ENCODE measurements around the gene TOX3. TPM values are rescaled to one million over a fixed set of nuclear protein-coding genes. Genes with fewer than 3 reads are reported as not detected.

TOX3 gene
- total and polyA plus RNA-seq, 2 of the 13 experiments (the other 11 are each of a cell fraction or from before 2014, with no cell fraction given), result 14.5 to 98.6 TPM

DNA sequence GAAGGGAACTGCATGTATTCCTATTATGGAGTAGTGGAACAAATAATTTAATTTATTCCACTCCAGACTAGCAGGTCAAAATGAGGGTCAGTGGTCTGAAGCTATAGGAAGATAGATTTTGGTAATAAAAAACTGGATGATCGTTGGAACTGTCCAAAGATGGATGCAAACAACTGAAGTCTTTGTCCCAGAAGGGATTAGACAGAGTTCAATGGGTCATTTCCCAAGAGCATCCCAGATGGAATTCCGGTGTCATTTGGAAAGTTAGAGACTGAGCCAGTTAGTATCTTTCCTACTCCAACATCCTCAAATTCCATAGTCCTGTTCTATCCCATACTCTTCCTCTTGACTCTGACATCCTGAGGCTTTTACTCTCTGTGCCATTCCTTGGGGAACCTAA is 22.8 kb upstream of the TOX3 start (continued):
- TF ChIP-seq, protein P1, sequence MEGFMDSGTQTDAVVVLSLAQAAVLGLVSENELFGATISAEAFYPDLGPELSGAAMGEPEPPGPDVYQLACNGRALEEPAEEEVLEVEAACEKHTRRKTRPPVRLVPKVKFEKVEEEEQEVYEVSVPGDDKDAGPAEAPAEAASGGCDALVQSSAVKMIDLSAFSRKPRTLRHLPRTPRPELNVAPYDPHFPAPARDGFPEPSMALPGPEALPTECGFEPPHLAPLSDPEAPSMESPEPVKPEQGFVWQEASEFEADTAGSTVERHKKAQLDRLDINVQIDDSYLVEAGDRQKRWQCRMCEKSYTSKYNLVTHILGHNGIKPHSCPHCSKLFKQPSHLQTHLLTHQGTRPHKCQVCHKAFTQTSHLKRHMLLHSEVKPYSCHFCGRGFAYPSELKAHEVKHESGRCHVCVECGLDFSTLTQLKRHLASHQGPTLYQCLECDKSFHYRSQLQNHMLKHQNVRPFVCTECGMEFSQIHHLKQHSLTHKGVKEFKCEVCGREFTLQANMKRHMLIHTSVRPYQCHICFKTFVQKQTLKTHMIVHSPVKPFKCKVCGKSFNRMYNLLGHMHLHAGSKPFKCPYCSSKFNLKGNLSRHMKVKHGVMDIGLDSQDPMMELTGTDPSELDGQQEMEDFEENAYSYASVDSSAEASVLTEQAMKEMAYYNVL (CRISPR knock-in tag; IDR thresholded peaks at IDR 0.05; ENCODE audit: borderline replicate concordance), result peak; percentile 72; the same call in 1 of the 2 replicates
- TF ChIP-seq MIER2 (CRISPR knock-in tag; IDR thresholded peaks at IDR 0.05) (0 out of 2 replicates have a peak, but pooled peaks have one; percentile 17), ETV5 (CRISPR knock-in tag; IDR thresholded peaks at IDR 0.05; ENCODE audit: borderline replicate concordance) (peak; percentile 55; the same call in 1 of the 2 replicates), BCL6 (CRISPR knock-in tag; IDR thresholded peaks at IDR 0.05) (peak; percentile 21; the same call in 1 of the 2 replicates), POLR2A (IDR thresholded peaks at IDR 0.05; ENCODE audit: insufficient read depth in 1 of 2, low read depth in 2 of 2, low read length in 2 of 2) (no peak)

DNA sequence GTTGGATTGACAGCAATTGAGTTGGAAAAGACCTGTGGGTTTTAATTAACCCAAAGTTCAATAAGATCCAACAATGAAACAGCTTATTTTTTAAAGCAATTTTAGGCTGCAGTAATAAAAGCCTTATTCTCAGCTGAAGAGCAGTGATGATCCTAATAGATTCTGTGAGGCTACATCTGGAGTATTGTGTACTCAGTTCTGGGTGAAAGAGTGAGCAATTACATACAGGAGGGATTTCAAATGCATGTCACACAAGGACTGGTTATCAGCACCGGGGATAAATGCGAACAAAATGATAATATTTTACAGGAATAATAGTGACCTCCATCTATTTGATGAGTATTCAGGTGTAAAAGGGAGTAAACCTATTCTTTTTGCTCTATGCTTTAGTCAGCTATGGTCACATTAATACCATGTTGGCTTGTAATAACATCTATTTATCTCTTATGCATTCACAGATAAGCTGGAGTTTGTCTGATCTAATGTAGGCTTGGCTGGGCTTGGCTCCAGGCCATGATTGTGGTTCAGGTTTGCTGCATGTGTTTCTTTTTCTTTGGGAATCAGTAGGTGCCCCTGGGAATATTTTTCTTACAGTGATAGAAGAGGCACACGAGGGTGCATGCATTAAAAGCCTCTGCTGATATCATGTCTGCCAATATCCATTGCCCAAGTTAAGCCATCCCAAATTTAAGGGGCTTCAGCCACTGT is 22.2 kb upstream of the TOX3 start:
- ATAC-seq (no peak), DNase-seq (ENCODE audit: low spot score) (no peak), FAIRE-seq (no peak)
- H3K27ac ChIP-seq (ENCODE audit: extremely low read length, insufficient read depth, low read length), result no peak overlapping the region
- H3K79me2 ChIP-seq (ENCODE audit: insufficient read depth, low read length), result no peaks in the 10 kb centered on the region
- H3K9ac ChIP-seq (ENCODE audit: insufficient read depth, low read depth, low read length), result no peak overlapping the region
- no peak overlapping the region for H3K4me3 ChIP-seq (replicated peaks in 1 of 3; ENCODE audit: insufficient read depth in 1 of 3, low read depth in 2 of 3, low read length in 3 of 3)
- CTCF ChIA-PET (ENCODE audit: low intra/inter-chr PET ratio, low total read pairs), result no interaction called here
- H3K27me3 ChIP-seq (ENCODE audit: control insufficient read depth in 1 of 2, insufficient read depth in 2 of 2, low read length in 2 of 2), result no peaks in the 10 kb centered on the region
- intact Hi-C loops (cut with micrococcal nuclease; ENCODE audit: unreplicated experiment), result no loop called here
- POLR2A ChIA-PET, result interaction anchor here (1.3 kb wide), 1 partner anchor 43 kb away, joined by 5 read pairs; no protein-coding TSS in a partner anchor
- H4K20me1 ChIP-seq (ENCODE audit: insufficient read depth, low read length), result no peaks in the 10 kb centered on the region
- H3K9me3 ChIP-seq (ENCODE audit: low read length), result no peaks in the 10 kb centered on the region
- H3K36me3 ChIP-seq (replicated peaks in 1 of 2; ENCODE audit: control insufficient read depth in 1 of 2, insufficient read depth in 2 of 2, low read length in 2 of 2), result no peaks in the 10 kb centered on the region
- in situ Hi-C loops (cut with HindIII; ENCODE audit: extremely low pct_ligation_motif_present, low pct_unique_long_range_greater_than_20kb), result no loop called here
- BruUV-seq (replicated peaks), result no TSS peak
- H3K4me1 ChIP-seq (ENCODE audit: insufficient read depth, low read length), result peaks cover 100% of the 10 kb centered on the region
- H2AFZ ChIP-seq (ENCODE audit: low read length), result no peak overlapping the region
- 51% methylated on average over 3 of the region's 3 CpGs for WGBS (ENCODE audit: low lambda C conversion rate)
- no peak overlapping the region for H3K4me2 ChIP-seq (ENCODE audit: low read depth, low read length)
- TF ChIP-seq, protein P1 (CRISPR knock-in tag; IDR thresholded peaks at IDR 0.05; ENCODE audit: borderline replicate concordance), result 0 out of 2 replicates have a peak, but pooled peaks have one; percentile 8
- TF ChIP-seq ZNF256 (CRISPR knock-in tag; conservative IDR thresholded peaks at IDR 0.05), result no peak
- no peak for TF ChIP-seq ZNF431 (CRISPR knock-in tag; IDR thresholded peaks at IDR 0.05; ENCODE audit: borderline replicate concordance, low read depth)
- TF ChIP-seq PITX1 (CRISPR knock-in tag; IDR thresholded peaks at IDR 0.05), result no peak
- TF ChIP-seq ZNF468 (CRISPR knock-in tag; IDR thresholded peaks at IDR 0.05), result no peak
- TF ChIP-seq, protein P2, sequence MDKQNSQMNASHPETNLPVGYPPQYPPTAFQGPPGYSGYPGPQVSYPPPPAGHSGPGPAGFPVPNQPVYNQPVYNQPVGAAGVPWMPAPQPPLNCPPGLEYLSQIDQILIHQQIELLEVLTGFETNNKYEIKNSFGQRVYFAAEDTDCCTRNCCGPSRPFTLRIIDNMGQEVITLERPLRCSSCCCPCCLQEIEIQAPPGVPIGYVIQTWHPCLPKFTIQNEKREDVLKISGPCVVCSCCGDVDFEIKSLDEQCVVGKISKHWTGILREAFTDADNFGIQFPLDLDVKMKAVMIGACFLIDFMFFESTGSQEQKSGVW (CRISPR knock-in tag; IDR thresholded peaks at IDR 0.05; ENCODE audit: borderline replicate concordance), result no peak
- no peak for TF ChIP-seq SP2 (CRISPR knock-in tag; IDR thresholded peaks at IDR 0.05)
- 0 out of 2 replicates have a peak, but pooled peaks have one; percentile 8 for TF ChIP-seq GATAD2A (CRISPR knock-in tag; IDR thresholded peaks at IDR 0.05)
